ENCODE measurements around the gene MLLT6.

The MLLT6 gene

DNA sequence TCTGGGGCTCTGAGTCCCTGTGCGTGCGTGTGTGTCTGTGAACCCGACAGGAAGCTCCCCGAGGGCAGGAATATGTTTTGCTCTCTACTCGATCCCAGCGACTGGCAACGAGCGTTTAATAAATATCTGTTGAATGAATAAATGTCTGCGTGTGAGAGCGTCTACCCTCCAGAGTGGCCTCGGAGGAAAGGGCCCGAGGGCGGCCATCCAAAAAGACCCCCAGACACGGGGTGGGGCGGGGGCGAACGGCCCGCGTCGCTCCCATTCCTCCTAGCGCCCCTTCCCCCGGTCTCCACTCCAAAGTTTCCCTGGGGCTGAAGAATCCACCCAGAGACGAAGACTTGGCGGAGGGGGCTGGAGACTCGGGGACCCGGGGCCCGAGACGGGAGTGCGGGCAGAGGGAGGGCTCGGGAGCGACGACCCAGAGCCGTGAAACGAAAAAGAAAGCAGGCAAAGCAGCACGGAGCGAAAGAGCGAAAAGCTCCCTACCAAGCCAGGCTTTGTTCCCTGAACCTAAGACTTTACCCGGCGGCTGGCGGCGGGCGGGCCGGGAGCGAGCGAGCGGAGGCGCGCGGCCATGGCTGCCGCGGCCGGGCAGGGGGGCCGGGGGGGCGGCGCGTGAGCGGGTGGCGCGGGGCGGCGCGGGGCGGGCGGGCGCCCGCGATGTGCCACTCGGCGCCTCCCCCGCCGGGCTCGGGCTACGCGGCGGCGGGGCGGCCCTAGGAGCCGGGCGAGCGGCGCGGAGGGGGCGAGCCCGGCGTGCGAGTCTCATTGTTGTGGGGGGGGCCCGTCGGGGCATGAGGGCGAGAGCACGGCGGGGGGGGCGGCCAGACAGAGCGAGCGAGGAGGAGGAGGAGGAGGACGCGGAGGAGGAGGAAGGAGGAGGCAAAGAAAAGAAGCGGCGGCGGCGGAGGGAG is at the start of gene MLLT6:
MLLT6 (plus strand) TSS at position 668 of the 917 bp plus-strand sequence. CDS start 360 bp downstream, outside the sequence.
- peak; percentile 87 for DNase-seq

DNA sequence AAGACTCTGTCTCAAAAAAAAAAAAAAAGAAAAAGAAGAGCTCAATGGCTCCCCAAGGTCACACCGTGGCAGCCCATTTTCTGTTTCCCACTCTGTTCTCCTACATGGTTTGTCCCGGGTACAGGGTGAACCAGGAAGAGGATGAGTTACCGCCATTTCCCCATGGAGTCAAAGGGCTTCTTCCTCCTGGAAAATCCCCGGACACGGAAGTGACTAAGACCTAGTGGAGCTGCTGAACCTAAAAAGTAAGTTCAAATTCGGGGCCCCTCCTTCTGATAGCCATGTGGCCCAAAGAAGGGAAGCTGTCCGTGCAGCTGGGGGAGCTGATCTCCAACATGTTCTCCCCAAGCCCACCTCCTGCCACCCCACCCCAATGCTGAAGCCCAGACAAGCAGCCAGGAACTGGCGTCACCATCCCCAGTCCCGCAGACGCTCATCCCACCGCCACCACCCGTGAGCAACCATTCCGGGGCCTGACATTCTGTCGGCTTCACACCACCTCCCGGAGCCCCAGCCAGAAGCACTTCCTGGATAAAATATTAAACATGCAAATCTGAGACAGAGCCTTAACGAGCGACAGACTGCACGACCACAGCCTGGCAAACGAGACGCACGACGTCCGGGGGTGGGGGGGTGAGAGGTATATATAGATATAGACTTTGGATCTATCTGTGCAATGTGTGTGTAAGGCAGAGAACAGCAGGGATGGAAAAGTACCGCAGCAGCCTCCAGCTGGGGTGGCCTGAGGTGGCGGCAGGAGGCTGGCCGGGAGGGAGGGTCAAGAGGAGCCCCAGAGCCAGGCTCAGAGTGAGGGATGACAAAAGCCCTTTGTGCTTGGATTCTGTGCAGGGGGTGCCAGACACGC is 47.9 kb upstream of the MLLT6 start:
- peak; percentile 66 for DNase-seq

GRCh38 chr17:38657824-38658740 is 47.0 kb upstream of the MLLT6 start:
- DNase-seq = peak; percentile 51

- DNase-seq = no peak
These were observed 46.2 kb upstream of the MLLT6 start for GRCh38 chr17:38658741-38659345.

DNA sequence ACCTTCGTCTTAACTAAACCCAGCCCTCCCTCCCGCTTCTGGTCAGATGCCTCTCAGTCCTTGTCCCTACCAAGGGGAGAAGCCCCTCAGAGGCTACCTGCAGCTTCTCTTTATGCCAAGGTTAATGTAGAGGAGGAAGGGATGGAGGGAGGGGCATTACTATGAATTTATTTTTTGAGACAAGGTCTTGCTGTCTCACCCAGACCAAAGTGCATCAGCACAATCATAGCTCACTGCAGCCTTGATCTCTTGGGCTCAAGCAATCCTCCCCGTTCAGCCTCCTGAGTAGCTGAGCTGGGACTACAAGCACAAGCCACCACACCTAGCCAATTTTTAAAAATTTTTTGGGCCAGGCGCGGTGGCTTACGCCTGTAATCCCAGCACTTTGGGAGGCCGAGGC is 45.7 kb upstream of the MLLT6 start:
- DNase-seq = no peak

- DNase-seq = peak; percentile 63
These were observed 44.7 kb upstream of the MLLT6 start for GRCh38 chr17:38660097-38661025.

GRCh38 chr17:38663125-38663751 is 41.8 kb upstream of the MLLT6 start:
- peak; percentile 98 for DNase-seq

DNA sequence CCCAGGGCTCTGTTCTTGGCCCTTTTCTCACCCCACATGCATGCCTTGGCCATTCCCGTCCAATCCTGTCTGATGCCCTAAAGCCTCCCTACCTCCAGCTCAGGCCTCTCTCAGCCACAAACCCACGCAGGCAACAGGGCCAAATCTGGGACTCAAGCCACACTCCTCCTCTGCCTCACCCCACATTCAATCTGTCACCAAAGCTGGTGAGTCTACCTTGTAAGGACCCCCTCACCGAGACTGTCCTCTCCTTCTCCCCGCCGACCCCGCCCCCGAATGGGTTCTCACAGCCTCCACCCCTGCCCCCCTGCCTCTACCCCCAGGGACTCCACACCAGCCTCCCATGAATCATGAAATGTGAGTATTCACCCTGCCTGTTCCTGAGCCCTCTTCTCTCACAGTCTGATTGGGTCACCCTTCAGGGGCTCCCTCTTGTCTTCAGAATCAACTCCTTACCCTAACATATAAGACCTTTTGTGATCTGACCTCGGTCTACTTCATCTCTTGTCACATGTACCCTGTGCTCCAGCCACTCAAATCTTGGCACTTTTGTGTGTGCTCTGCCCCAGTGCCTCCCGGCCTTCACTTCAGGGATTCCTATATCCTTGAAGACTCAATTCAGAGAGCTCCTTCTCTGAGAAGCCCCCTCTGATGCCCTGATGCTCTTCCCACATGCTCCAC is 41.0 kb upstream of the MLLT6 start:
- peak; percentile 51 for DNase-seq

- DNase-seq = peak; percentile 92
These were observed 37.8 kb upstream of the MLLT6 start for GRCh38 chr17:38667099-38667786.

DNA sequence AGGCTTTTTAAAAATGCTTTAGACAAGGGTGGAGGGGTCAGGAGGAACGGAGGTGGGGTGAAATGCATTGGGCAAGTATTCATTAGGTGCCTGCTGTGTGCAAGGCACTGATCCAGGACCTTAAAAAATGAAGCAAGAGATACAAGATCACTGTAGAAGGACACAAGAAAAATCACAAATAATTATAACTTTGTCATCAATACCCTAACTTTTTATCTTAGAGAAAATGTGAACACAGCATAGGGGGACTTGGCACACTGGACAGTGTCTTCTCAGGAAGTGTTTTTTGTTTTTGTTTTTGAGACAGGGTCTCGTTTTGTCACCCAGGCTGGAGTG is 37.3 kb upstream of the MLLT6 start:
- DNase-seq = no peak

GRCh38 chr17:38669520-38669919 is 35.6 kb upstream of the MLLT6 start:
- DNase-seq = peak; percentile 49

GRCh38 chr17:38671939-38672720 is 32.9 kb upstream of the MLLT6 start:
- DNase-seq = peak; percentile 59

DNA sequence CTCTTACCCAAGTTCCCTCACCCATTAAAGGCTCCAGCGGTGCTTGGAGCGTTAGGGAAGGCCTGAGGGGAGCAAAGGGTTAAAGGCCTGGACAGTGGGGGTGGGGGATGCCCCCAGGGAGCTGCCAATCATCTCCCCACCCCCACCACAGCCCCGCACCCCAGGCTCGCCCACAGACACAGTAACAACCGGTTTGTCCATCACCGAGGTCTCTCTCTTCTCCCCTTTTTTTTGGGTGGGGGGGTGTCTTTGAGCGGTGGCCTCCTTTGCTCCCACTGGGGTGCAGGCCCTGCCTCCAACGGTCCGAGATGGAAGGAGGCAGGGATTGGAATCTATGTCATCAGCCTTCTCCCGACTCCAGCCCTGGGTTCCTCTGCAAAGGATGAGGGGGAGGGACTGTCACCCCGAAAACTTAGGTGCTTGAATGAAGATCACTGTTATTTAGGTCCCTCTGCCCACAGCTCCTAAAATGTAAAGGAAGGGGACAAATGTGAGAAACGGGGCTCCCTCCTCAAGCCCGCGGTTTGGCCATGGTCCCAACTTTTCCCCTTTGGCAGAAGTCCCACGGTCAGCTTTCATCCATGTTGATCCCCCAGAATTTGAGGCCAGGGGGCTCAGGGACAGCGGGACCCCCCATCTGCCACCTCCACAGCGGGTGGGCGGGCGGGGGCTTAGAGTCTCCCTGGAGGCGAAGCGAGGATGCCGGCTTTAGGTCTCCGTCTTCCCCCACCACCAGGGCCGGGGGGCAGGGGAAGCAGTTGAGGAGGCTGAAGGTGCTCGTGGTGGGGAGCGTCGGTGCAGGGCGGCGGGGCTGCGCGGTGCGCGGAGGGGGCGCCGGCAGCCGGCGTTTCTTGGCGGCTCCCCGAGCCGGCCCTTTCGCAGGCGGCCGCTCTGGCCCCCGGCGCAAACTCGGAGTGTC is 32.0 kb upstream of the MLLT6 start:
- DNase-seq = no peak

GRCh38 chr17:38673707-38674013 is 31.4 kb upstream of the MLLT6 start:
- peak; percentile 78 for DNase-seq

- peak; percentile 76 for DNase-seq
These were observed 30.9 kb upstream of the MLLT6 start for GRCh38 chr17:38674014-38674748.

DNA sequence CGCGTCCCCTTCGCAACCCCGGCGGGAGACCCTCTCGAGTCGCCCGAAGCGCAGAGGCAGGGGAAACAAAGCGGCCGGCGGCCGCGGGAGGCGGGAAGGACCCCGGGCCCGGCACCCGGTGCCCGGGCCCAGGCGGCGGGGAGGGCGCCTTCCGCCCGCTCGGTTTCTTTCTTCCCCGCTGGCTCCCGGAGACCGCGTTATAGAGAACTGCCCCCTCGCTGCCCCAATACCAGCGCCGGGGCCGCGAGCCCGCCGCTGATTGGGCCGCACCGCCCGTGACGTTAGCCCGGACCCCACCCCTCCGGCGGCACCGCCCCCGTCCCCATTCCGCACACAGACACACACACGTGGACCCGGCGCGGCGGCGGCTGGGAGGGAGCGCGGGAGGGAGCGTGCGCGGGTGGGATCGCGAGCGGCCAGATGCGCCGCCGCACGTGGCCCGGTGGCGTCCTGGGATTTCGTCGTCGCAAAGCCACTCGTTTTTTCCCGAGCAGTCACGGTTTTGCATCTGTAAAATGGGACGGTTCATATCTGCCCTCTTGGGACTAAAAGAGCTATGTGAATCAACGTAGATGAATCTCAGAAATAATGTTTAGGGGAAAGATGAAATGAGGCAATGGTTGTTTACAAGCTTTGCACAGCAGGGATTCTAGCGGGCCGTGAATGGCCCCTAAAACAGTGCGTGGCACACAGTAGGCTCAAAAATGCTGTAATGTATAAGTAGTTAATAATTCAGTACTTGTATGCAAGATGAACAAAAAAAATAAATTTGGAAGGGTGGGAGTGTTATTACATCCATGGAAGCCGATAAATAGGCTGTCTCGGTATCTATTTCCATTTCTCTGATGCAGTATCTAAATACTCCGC is 30.1 kb upstream of the MLLT6 start, which contains the start of gene EPOP:
EPOP (minus strand) TSS at position 209 of the 867 bp plus-strand sequence. CDS start 462 bp downstream, outside the sequence.
- peak; percentile 97 for DNase-seq
